DND-41 (cell line): ENCODE measurements around the gene CLCF1.

Experiments
- CTCF ChIP-seq: IDR thresholded peaks from 2 replicates; pipeline ENCODE4 v1.5.1; 2012; ENCODE audit warnings: borderline replicate concordance, low read length, moderate library complexity, mild to moderate bottlenecking; ENCODE audit not compliant: poor library complexity, severe bottlenecking; ENCODE audit errors: extremely low read depth
- EZH2 ChIP-seq: IDR thresholded peaks from 3 replicates; pipeline ENCODE4 v1.6.1; 2012; ENCODE audit warnings: borderline replicate concordance, low read depth, mild to moderate bottlenecking, moderate library complexity, low read length, inconsistent platforms; ENCODE audit not compliant: severe bottlenecking

GRCh38 chr11:67370351-67371076 lies 2.9 kb downstream of the CLCF1 start:
- TF ChIP-seq EZH2 (no peak), CTCF (no peak)
